ENCODE measurements around the gene MRPS22.
"Not testable (repeated sequence)": the region's sequence is repeated elsewhere in the genome, so short reads cannot be mapped to it uniquely, and the experiment has no call there.

Gene MRPS22

GRCh38 chr3:139340784-139341183, 3.0 kb upstream of the MRPS22 start:
- no peak for DNase-seq

GRCh38 chr3:139342054-139342453, 1.8 kb upstream of the MRPS22 start:
- DNase-seq = peak; percentile 77

- DNase-seq = no peak
Observed at GRCh38 chr3:139346771-139347170, 3.0 kb downstream of the MRPS22 start.

- peak; percentile 77 for DNase-seq
Observed at GRCh38 chr3:139353920-139354556, 10.2 kb downstream of the MRPS22 start.

- DNase-seq = no peak
Observed at GRCh38 chr3:139354661-139355060, 10.8 kb downstream of the MRPS22 start.

GRCh38 chr3:139355476-139355875, 11.7 kb downstream of the MRPS22 start:
- DNase-seq = peak; percentile 66

- DNase-seq = peak; percentile 45
Observed at GRCh38 chr3:139355891-139356290, 12.1 kb downstream of the MRPS22 start.

GRCh38 chr3:139357899-139358298, 14.1 kb downstream of the MRPS22 start:
- DNase-seq = no peak

- DNase-seq = peak; percentile 90
Observed at GRCh38 chr3:139358841-139359562, 15.2 kb downstream of the MRPS22 start.

- no peak for DNase-seq
Observed at GRCh38 chr3:139361276-139361675, 17.5 kb downstream of the MRPS22 start.

GRCh38 chr3:139364549-139364948, 20.7 kb downstream of the MRPS22 start:
- DNase-seq = no peak

- no peak for DNase-seq
Observed at GRCh38 chr3:139374099-139374498, 30.3 kb downstream of the MRPS22 start.

GRCh38 chr3:139377378-139377777, 33.6 kb downstream of the MRPS22 start:
- no peak for DNase-seq

- DNase-seq = peak; percentile 42
Observed at GRCh38 chr3:139378587-139379241, 34.9 kb downstream of the MRPS22 start.

GRCh38 chr3:139380575-139380974, 36.8 kb downstream of the MRPS22 start:
- no peak for DNase-seq

- DNase-seq = not testable (repeated sequence)
Observed at GRCh38 chr3:139382291-139382690, 38.5 kb downstream of the MRPS22 start.

GRCh38 chr3:139388077-139388476, 44.3 kb downstream of the MRPS22 start:
- DNase-seq = peak; percentile 15

- peak; percentile 62 for DNase-seq
Observed at GRCh38 chr3:139388821-139389551, 45.2 kb downstream of the MRPS22 start.

GRCh38 chr3:139389552-139390368, 45.9 kb downstream of the MRPS22 start, which contains the start of gene COPB2:
Gene COPB2, minus strand, starts transcription at chr3:139389647. Its CDS starts 97 bp downstream, at chr3:139389550.
- peak; percentile 100 for DNase-seq

- DNase-seq = peak; percentile 51
Observed at GRCh38 chr3:139394116-139394515, 50.3 kb downstream of the MRPS22 start.

GRCh38 chr3:139396707-139397106, 52.9 kb downstream of the MRPS22 start:
- DNase-seq = no peak

GRCh38 chr3:139401155-139401554, 57.3 kb downstream of the MRPS22 start:
- not testable (repeated sequence) for DNase-seq
